Smooth muscle cell (in vitro differentiated cells): ENCODE results near the gene ADCY6. TPM values are rescaled to one million over a fixed set of nuclear protein-coding genes. Genes with fewer than 3 reads are reported as not detected.

ENCODE experiments used
- DNase-seq: peaks from one replicate; lab custom pipeline; 2025; ENCODE audit not compliant: unreplicated experiment; lab: John Stamatoyannopoulos, UW
- H2AFZ ChIP-seq: fragments of 200-600 bp; sonication (generic); 2 replicates; pipeline ENCODE4 v1.6.0; 2016; ENCODE audit warnings: antibody characterized with exemption, low read depth, mild to moderate bottlenecking
- H3F3A ChIP-seq: fragments of 200-600 bp; sonication (generic); 2 replicates; pipeline ENCODE4 v1.6.0; 2017; ENCODE audit warnings: antibody characterized with exemption, low read depth
- H3K27ac ChIP-seq: fragments of 200-600 bp; sonication (generic); 2 replicates; pipeline ENCODE4 v1.5.1; 2016; ENCODE audit warnings: low read depth, mild to moderate bottlenecking
- H3K27me3 ChIP-seq: fragments of 200-600 bp; sonication (generic); 2 replicates; pipeline ENCODE4 v1.6.1; 2016; ENCODE audit warnings: low read depth, mild to moderate bottlenecking
- H3K36me3 ChIP-seq: fragments of 200-600 bp; sonication (generic); 2 replicates; pipeline ENCODE4 v1.5.1; 2016; ENCODE audit warnings: low read depth
- H3K4me1 ChIP-seq: fragments of 200-600 bp; sonication (generic); 2 replicates; pipeline ENCODE4 v1.5.1; 2016; ENCODE audit warnings: low read depth
- H3K4me2 ChIP-seq: fragments of 200-600 bp; sonication (generic); 2 replicates; pipeline ENCODE4 v1.6.0; 2016; ENCODE audit warnings: mild to moderate bottlenecking
- H3K4me3 ChIP-seq: fragments of 200-600 bp; sonication (generic); 2 replicates; pipeline ENCODE4 v1.5.1; 2016; ENCODE audit warnings: mild to moderate bottlenecking
- H3K79me2 ChIP-seq: fragments of 200-600 bp; sonication (generic); 2 replicates; pipeline ENCODE4 v1.6.0; 2016; ENCODE audit warnings: low read depth, mild to moderate bottlenecking
- H3K9ac ChIP-seq: fragments of 200-600 bp; sonication (generic); 2 replicates; pipeline ENCODE4 v1.6.0; 2016; ENCODE audit warnings: low read depth
- H3K9me3 ChIP-seq: fragments of 200-600 bp; sonication (generic); replicated peaks from 2 replicates; pipeline ENCODE4 v1.5.1; 2016; ENCODE audit warnings: low read depth
- H4K20me1 ChIP-seq: fragments of 200-600 bp; sonication (generic); 2 replicates; pipeline ENCODE4 v1.6.0; 2016; ENCODE audit warnings: low read depth
- WGBS: methylation state at CpG from one replicate; pipeline ENCODE4 v1.1.7; 2016; ENCODE audit warnings: low lambda C conversion rate; 5-methylcytosine and 5-hydroxymethylcytosine counted together
- polyA plus RNA-seq: library from polyadenylated mRNA; unstranded; fragments of >200 nt; fragmentation: Nextera tagmentation; extraction: Ambion mirVana; gene quantifications from 2 replicates; pipeline ENCODE4 v1.2.1, GENCODE V29; 2016
- total RNA-seq: library from RNA; depleted of rRNA; stranded (reverse); fragments of >200 nt; gene quantifications from 2 replicates; pipeline ENCODE4 v1.2.3, GENCODE V29; 2014
- TF ChIP-seq, protein P1 (sequence below): fragments of 200-600 bp; sonication (generic); IDR thresholded peaks from 2 replicates; pipeline ENCODE4 v1.5.1; 2017; ENCODE audit warnings: borderline replicate concordance, mild to moderate bottlenecking, antibody characterized with exemption; ENCODE audit not compliant: insufficient read depth, poor library complexity, severe bottlenecking

The ADCY6 gene
- total and polyA plus RNA-seq, 2 experiments from 2014 or later: 21.5 to 23.4 TPM

DNA sequence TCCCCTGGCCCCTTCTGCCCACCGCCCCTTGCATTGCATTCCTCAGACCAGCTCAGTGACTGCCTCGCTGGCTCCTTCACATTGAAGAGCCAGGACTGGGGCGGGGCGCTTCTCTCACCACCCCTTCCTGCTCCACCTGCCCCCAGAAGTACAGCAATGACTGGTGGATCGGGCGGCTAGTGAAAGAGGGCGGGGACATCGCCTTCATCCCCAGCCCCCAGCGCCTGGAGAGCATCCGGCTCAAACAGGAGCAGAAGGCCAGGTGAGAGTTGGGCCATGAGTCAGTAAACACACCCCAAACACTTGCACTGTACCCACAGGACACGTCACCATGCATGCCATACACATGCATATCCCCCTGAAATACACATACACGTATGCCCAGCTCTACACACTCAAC is 35.2 kb upstream of the ADCY6 start:
- Histone ChIP-seq H4K20me1 (peaks cover 28% of the 10 kb centered on the region), H3K4me2 (no peak overlapping the region), H3K4me3 (no peak overlapping the region), H3K4me1 (peaks cover 8% of the 10 kb centered on the region), H3F3A (no peaks in the 10 kb centered on the region), H3K27ac (no peak overlapping the region), H3K27me3 (no peaks in the 10 kb centered on the region), H3K79me2 (no peaks in the 10 kb centered on the region), H2AFZ (no peak overlapping the region), H3K36me3 (no peaks in the 10 kb centered on the region), H3K9ac (no peak overlapping the region), H3K9me3 (no peaks in the 10 kb centered on the region)
- DNase-seq: no peak
- TF ChIP-seq, protein P1, sequence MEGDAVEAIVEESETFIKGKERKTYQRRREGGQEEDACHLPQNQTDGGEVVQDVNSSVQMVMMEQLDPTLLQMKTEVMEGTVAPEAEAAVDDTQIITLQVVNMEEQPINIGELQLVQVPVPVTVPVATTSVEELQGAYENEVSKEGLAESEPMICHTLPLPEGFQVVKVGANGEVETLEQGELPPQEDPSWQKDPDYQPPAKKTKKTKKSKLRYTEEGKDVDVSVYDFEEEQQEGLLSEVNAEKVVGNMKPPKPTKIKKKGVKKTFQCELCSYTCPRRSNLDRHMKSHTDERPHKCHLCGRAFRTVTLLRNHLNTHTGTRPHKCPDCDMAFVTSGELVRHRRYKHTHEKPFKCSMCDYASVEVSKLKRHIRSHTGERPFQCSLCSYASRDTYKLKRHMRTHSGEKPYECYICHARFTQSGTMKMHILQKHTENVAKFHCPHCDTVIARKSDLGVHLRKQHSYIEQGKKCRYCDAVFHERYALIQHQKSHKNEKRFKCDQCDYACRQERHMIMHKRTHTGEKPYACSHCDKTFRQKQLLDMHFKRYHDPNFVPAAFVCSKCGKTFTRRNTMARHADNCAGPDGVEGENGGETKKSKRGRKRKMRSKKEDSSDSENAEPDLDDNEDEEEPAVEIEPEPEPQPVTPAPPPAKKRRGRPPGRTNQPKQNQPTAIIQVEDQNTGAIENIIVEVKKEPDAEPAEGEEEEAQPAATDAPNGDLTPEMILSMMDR: no peak
- 73% methylated on average over 12 of the region's 12 CpGs for WGBS

DNA sequence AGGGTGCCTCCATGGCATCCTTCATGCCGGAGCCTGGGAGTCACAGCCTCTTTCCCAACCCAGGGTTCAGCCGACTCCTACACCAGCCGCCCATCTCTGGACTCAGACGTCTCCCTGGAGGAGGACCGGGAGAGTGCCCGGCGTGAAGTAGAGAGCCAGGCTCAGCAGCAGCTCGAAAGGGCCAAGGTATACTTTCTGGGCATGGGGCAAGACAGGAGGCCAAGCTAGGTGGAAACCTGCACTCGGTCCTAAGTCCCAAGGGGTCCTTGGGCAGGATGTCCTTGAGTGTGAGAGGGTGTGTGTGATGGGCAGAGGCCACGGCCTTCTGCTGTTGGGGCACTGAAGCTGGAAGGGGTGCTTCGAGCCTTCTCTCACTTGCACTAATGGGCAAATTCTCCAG is 34.4 kb upstream of the ADCY6 start:
- Histone ChIP-seq H3F3A (no peaks in the 10 kb centered on the region), H2AFZ (no peak overlapping the region), H3K36me3 (no peaks in the 10 kb centered on the region), H3K4me2 (no peak overlapping the region), H3K27ac (no peak overlapping the region), H4K20me1 (peaks cover 21% of the 10 kb centered on the region), H3K79me2 (no peaks in the 10 kb centered on the region), H3K27me3 (no peaks in the 10 kb centered on the region), H3K4me1 (peaks cover 10% of the 10 kb centered on the region), H3K9ac (no peak overlapping the region), H3K9me3 (no peaks in the 10 kb centered on the region), H3K4me3 (no peak overlapping the region)
- DNase-seq: no peak
- TF ChIP-seq, protein P1: no peak
- 91% methylated on average over 11 of the region's 11 CpGs for WGBS

DNA sequence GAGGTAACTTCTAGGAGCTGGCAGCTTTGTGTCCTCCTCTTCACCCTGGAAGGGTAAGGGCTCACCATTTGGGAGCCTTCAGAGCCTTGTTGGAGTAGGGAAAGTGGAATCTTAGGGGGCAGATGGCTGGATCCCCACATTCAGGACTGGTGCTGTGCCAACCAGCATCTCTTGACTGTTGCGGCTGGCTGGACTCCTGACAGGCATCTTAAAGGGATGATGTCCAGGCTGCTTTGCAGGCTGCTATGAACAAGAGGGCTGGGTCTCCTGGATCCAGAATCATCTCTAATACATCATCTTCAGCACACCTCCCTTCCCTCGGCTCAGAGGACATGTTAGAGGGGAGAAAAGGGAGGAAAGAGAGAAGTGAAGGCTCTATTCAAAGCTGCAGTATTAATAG is 33.8 kb upstream of the ADCY6 start:
- Histone ChIP-seq H2AFZ (no peak overlapping the region), H3K27ac (no peak overlapping the region), H3F3A (no peaks in the 10 kb centered on the region), H3K9ac (no peak overlapping the region), H3K79me2 (no peaks in the 10 kb centered on the region), H3K4me3 (no peak overlapping the region), H3K36me3 (no peaks in the 10 kb centered on the region), H3K4me1 (peaks cover 10% of the 10 kb centered on the region), H3K4me2 (no peak overlapping the region), H4K20me1 (peaks cover 16% of the 10 kb centered on the region), H3K9me3 (no peaks in the 10 kb centered on the region), H3K27me3 (no peaks in the 10 kb centered on the region)
- DNase-seq: no peak
- TF ChIP-seq, protein P1: no peak
- 97% methylated on average over 2 of the region's 2 CpGs for WGBS

DNA sequence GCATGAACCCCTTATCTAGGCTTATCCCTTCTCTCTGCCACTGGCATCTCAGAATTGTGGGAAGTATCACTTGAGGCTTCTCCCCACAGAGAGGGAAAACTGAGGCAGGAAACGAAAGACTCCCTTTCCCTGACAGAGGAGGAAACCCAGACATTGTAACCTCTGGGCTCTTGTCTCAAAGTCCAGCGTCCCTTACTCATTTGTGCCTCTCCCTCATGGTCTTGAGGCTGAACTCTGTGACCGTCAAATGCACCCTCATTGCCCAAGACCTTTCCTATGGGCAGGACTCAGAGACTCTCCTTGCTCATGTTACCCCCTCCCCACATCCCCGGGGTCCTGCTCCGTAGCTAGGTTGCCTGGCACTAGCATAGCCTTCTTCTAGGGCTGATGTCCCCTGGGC is 33.2 kb upstream of the ADCY6 start:
- no peak overlapping the region for H3K4me2 ChIP-seq
- 97% methylated on average over 5 of the region's 5 CpGs for WGBS

More for the DNA sequence above, 33.2 kb upstream of the ADCY6 start:
- Histone ChIP-seq H3K36me3 (no peaks in the 10 kb centered on the region), H2AFZ (no peak overlapping the region), H4K20me1 (peaks cover 13% of the 10 kb centered on the region), H3F3A (no peaks in the 10 kb centered on the region), H3K4me1 (peaks cover 14% of the 10 kb centered on the region), H3K27me3 (no peaks in the 10 kb centered on the region), H3K27ac (no peak overlapping the region), H3K9ac (no peak overlapping the region), H3K4me3 (no peak overlapping the region), H3K9me3 (no peaks in the 10 kb centered on the region), H3K79me2 (no peaks in the 10 kb centered on the region)
- TF ChIP-seq, protein P1: no peak
- DNase-seq: no peak
